HCT116 (cell line): Measurements from ENCODE around the gene IMPA2. TPM values are rescaled to one million over a fixed set of nuclear protein-coding genes. Genes with fewer than 3 reads are reported as not detected.

ENCODE experiments used
- ATAC-seq: fragments of 200-7000 bp; cut with Tn5 transposase; 2 replicates; pipeline ENCODE4 v1.9.1; 2020; ENCODE audit warnings: mild to moderate bottlenecking, moderate library complexity
- BruUV-seq: library from RNA; stranded (reverse); fragments of 400-500 nt; replicated peaks from 2 replicates; lab custom pipeline; 2021; lab: Mats Ljungman, UMichigan
- CTCF ChIA-PET: fragments of 300-600 bp; sonication (Branson Sonifier 250); formaldehyde crosslinking; loops from one replicate; lab custom pipeline; 2021; ENCODE audit warnings: antibody characterized with exemption; lab: Charles Lee
- POLR2A ChIA-PET: fragments of 300-600, 350-600 bp; sonication (Branson Sonifier 250); formaldehyde crosslinking; loops from one replicate; lab custom pipeline; 2021; ENCODE audit warnings: antibody characterized with exemption; lab: Charles Lee
- RAD21 ChIA-PET, 2 experiments: fragments of 300-600 bp; sonication (Branson Sonifier 250); formaldehyde crosslinking; loops; one replicate each; lab custom pipeline; 2023; ENCODE audit warnings: low total read pairs in 2 of 2; ENCODE audit not compliant: uncharacterized antibody in 2 of 2, unreplicated experiment in 2 of 2, low non-redundant PET in 1 of 2; lab: Charles Lee
- DNase-seq: peaks from one replicate; pipeline ENCODE4 v3.0.0-alpha.2; 2010; ENCODE audit warnings: low read depth, low spot score
- H2AFZ ChIP-seq: fragments of 200-600 bp; shearing (Covaris generic), sonication (generic); 2 replicates; pipeline ENCODE4 v1.6.1; 2017; ENCODE audit warnings: low read depth, mixed run types, mixed read lengths, antibody characterized with exemption, low read length; ENCODE audit not compliant: poor library complexity, severe bottlenecking
- H3K27ac ChIP-seq: 2 replicates; pipeline ENCODE4 v1.5.1; 2012; ENCODE audit warnings: low read depth, low read length
- H3K27me3 ChIP-seq: fragments of 200-600 bp; sonication (generic); 2 replicates; pipeline ENCODE4 v1.6.1; 2016; ENCODE audit warnings: mixed run types, low read length, mixed read lengths; ENCODE audit not compliant: insufficient read depth
- H3K36me3 ChIP-seq, 2 experiments: fragments of 200-500 bp in 1 of 2; fragments of 200-600 bp in 1 of 2; sonication (Bioruptor generic) in 1 of 2; sonication (generic) in 1 of 2; 2 replicates each; pipeline versions ENCODE4 v1.5.1 to v1.6.1; 2014 to 2016; ENCODE audit warnings: low read length in 2 of 2, inconsistent platforms in 1 of 2, mixed read lengths in 1 of 2, mixed run types in 1 of 2; ENCODE audit not compliant: insufficient read depth in 2 of 2, control insufficient read depth in 1 of 2
- H3K4me1 ChIP-seq, 2 experiments: fragments of 200-600 bp in 1 of 2; sonication (generic) in 1 of 2; 2 replicates each; pipeline versions ENCODE4 v1.5.1 to v1.6.1; 2012 to 2017; ENCODE audit warnings: low read length in 2 of 2, inconsistent platforms in 1 of 2, mild to moderate bottlenecking in 1 of 2, mixed read lengths in 1 of 2, mixed run types in 1 of 2, moderate library complexity in 1 of 2; ENCODE audit not compliant: insufficient read depth in 2 of 2, control insufficient read depth in 1 of 2
- H3K4me2 ChIP-seq: fragments of 200-600 bp; sonication (generic); 2 replicates; pipeline ENCODE4 v1.6.1; 2017; ENCODE audit warnings: mixed run types, low read length, mixed read lengths
- H3K4me3 ChIP-seq, 2 experiments: fragments of 200-600 bp in 1 of 2; sonication (generic) in 1 of 2; replicated peaks in 1 of 2; 2 replicates each; pipeline ENCODE4 v1.5.1; 2011 to 2016; ENCODE audit warnings: low read length in 2 of 2, control low read depth in 1 of 2, low read depth in 1 of 2, mild to moderate bottlenecking in 1 of 2, mixed read lengths in 1 of 2, mixed run types in 1 of 2
- H3K79me2 ChIP-seq: fragments of 200-600 bp; sonication (generic); 2 replicates; pipeline ENCODE4 v1.6.1; 2017; ENCODE audit warnings: mild to moderate bottlenecking, mixed run types, low read length, moderate library complexity, mixed read lengths; ENCODE audit not compliant: insufficient read depth
- H3K9ac ChIP-seq: fragments of 200-600 bp; sonication (generic); 2 replicates; pipeline ENCODE4 v1.6.1; 2016; ENCODE audit warnings: low read length, mixed read lengths
- H3K9me2 ChIP-seq: fragments of 200-600 bp; sonication (generic), shearing (Covaris generic); 2 replicates; pipeline ENCODE4 v1.6.1; 2017; ENCODE audit warnings: mixed run types, mild to moderate bottlenecking, moderate library complexity; ENCODE audit not compliant: insufficient read depth
- H3K9me3 ChIP-seq, 2 experiments: fragments of 200-500 bp in 1 of 2; fragments of 200-600 bp in 1 of 2; sonication (Bioruptor generic) in 1 of 2; sonication (generic) in 1 of 2; 2 replicates each; pipeline ENCODE4 v1.6.1; 2014 to 2017; ENCODE audit warnings: low read length in 2 of 2, mixed read lengths in 2 of 2, inconsistent platforms in 1 of 2, low read depth in 1 of 2, mild to moderate bottlenecking in 1 of 2, mixed run types in 1 of 2, moderate library complexity in 1 of 2; ENCODE audit not compliant: control insufficient read depth in 1 of 2, insufficient read depth in 1 of 2
- H4K20me1 ChIP-seq: fragments of 200-600 bp; sonication (generic), shearing (Covaris generic); 2 replicates; pipeline ENCODE4 v1.6.1; 2017; ENCODE audit warnings: mixed run types, mild to moderate bottlenecking, moderate library complexity; ENCODE audit not compliant: insufficient read depth
- CBX3 ChIP-seq: IDR thresholded peaks from 2 replicates; pipeline ENCODE4 v1.6.1; 2012; ENCODE audit warnings: low read depth
- EZH2 ChIP-seq: fragments of 200-600 bp; sonication (generic); IDR thresholded peaks from 2 replicates; pipeline ENCODE4 v1.6.1; 2017; ENCODE audit warnings: antibody characterized with exemption, mixed run types
- POLR2A ChIP-seq: IDR thresholded peaks from 2 replicates; pipeline ENCODE4 v1.7.0; 2011; ENCODE audit warnings: borderline replicate concordance; ENCODE audit not compliant: insufficient read depth, insufficient read length; ENCODE audit errors: extremely low read depth
- SRF ChIP-seq: IDR thresholded peaks from 2 replicates; pipeline ENCODE4 v1.6.1; 2012; ENCODE audit warnings: low read depth
- TCF7L2 ChIP-seq: IDR thresholded peaks from 2 replicates; pipeline ENCODE4 v1.7.0; 2011; ENCODE audit warnings: borderline replicate concordance, inconsistent platforms; ENCODE audit not compliant: insufficient read depth, insufficient read length; ENCODE audit errors: extremely low read depth
- YY1 ChIP-seq: IDR thresholded peaks from 2 replicates; pipeline ENCODE4 v1.6.1; 2011; ENCODE audit warnings: low read length, low read depth, moderate library complexity, mild to moderate bottlenecking; ENCODE audit not compliant: insufficient replicate concordance; ENCODE audit errors: extremely low read depth
- intact Hi-C: fragments of 100-400 bp; cut with micrococcal nuclease; formaldehyde crosslinking; loops from 2 replicates; pipeline ENCODE4 v1.10.0; 2022
- total RNA-seq: library from RNA; stranded (reverse); gene quantifications from one replicate; pipeline ENCODE4 v1.2.1, GENCODE V29; 2021; ENCODE audit not compliant: unreplicated experiment
- TF ChIP-seq, protein P1 (sequence below), 3 experiments: fragments of 200-600 bp in 1 of 3; sonication (generic) in 1 of 3; IDR thresholded peaks in 2 of 3; conservative IDR thresholded peaks in 1 of 3; 2 replicates each; pipeline ENCODE4 v1.5.1; 2012 to 2017; ENCODE audit warnings: low read depth in 2 of 3, low read length in 2 of 3, antibody characterized with exemption in 1 of 3, borderline replicate concordance in 1 of 3, control low read depth in 1 of 3, mild to moderate bottlenecking in 1 of 3, mixed read lengths in 1 of 3, mixed run types in 1 of 3, moderate library complexity in 1 of 3; ENCODE audit not compliant: insufficient read depth in 1 of 3
- TF ChIP-seq, protein P2 (sequence below): IDR thresholded peaks from 2 replicates; pipeline ENCODE4 v1.6.1; 2012
- TF ChIP-seq, protein P3 (sequence below): IDR thresholded peaks from 2 replicates; pipeline ENCODE4 v1.6.1; 2011; ENCODE audit warnings: mild to moderate bottlenecking, low read length, moderate library complexity; ENCODE audit not compliant: insufficient replicate concordance; ENCODE audit errors: extremely low read depth

Gene IMPA2
- total RNA-seq, 1 experiment from 2014 or later = 32.5 TPM

DNA sequence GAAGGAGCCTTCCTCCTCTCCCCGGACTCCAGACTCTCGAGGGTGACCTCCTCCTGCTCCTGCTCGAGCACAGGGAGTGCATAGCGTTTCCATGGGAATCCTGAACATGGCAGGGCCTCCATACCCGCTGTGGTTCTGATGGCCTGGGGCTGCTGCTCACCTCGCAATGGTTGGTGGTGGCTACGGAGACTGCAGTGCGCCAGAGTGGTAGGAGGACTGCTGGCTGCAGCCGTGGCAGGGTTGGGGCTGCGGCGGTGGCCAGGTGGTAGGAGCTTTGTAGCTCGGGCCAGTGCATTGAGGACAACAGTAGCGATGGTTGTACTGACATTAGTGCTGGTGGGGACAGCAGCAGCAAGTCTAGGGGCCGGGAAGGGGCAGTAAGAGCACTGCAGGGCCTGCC, 80.4 kb downstream of the IMPA2 start:
- no peaks in the 10 kb centered on the region for H3K79me2 ChIP-seq
- H3K9ac ChIP-seq = no peak overlapping the region
- H3K9me2 ChIP-seq = no peaks in the 10 kb centered on the region
- H2AFZ ChIP-seq = no peak overlapping the region
- no peak overlapping the region for H3K4me3 ChIP-seq
- BruUV-seq = no TSS peak
- H4K20me1 ChIP-seq = no peaks in the 10 kb centered on the region
- ChIA-PET RAD21 (no interaction called here), CTCF (no interaction called here), POLR2A (no interaction called here)
- H3K27me3 ChIP-seq = no peaks in the 10 kb centered on the region
- no peaks in the 10 kb centered on the region for H3K36me3 ChIP-seq
- peaks cover 6 to 15% of the 10 kb centered on the region in 2 experiments; a peak in 3 of 4 replicates for H3K4me1 ChIP-seq
- TF ChIP-seq, protein P1, sequence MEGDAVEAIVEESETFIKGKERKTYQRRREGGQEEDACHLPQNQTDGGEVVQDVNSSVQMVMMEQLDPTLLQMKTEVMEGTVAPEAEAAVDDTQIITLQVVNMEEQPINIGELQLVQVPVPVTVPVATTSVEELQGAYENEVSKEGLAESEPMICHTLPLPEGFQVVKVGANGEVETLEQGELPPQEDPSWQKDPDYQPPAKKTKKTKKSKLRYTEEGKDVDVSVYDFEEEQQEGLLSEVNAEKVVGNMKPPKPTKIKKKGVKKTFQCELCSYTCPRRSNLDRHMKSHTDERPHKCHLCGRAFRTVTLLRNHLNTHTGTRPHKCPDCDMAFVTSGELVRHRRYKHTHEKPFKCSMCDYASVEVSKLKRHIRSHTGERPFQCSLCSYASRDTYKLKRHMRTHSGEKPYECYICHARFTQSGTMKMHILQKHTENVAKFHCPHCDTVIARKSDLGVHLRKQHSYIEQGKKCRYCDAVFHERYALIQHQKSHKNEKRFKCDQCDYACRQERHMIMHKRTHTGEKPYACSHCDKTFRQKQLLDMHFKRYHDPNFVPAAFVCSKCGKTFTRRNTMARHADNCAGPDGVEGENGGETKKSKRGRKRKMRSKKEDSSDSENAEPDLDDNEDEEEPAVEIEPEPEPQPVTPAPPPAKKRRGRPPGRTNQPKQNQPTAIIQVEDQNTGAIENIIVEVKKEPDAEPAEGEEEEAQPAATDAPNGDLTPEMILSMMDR (IDR thresholded peaks at IDR 0.05 in 2 of 3, conservative IDR thresholded peaks at IDR 0.05 in 1 of 3; ENCODE audit: borderline replicate concordance in 1 of 3, insufficient read depth in 1 of 3, low read depth in 2 of 3, low read length in 2 of 3) = no peak
- no peak for TF ChIP-seq SRF
- intact Hi-C loops = no loop called here
- no peaks in the 10 kb centered on the region for H3K9me3 ChIP-seq
- ATAC-seq = no peak
- no peak overlapping the region for H3K4me2 ChIP-seq
- no peak overlapping the region; the same call in 1 of the 2 replicates for H3K27ac ChIP-seq
- DNase-seq = no peak

DNA sequence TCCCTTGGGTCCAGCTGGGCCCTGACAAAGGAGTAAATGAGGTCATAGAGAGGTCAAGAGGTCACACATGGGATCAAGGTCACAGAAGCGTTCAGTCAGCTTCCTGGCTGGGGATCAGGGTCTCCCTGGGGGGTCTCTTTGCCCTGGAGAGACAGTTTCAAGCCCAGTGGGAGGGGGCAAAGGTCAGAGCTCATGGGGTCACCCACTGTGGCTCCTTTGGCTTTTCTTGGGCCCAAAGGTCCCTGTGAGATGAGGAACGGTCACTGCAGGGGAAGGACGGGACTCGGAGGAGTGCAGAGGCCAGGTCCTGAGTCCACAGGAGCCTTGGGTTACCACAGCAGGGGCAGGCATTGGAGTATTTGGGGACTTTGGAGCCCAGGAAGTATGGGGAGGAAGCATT, 81.7 kb downstream of the IMPA2 start:
- Histone ChIP-seq H3K4me1 (peaks cover 6 to 15% of the 10 kb centered on the region in 2 experiments; a peak in 3 of 4 replicates), H3K4me3 (no peak overlapping the region), H3K27me3 (no peaks in the 10 kb centered on the region), H2AFZ (no peak overlapping the region), H3K9me3 (no peaks in the 10 kb centered on the region), H3K36me3 (no peaks in the 10 kb centered on the region), H3K9me2 (no peaks in the 10 kb centered on the region), H3K27ac (no peak overlapping the region), H4K20me1 (no peaks in the 10 kb centered on the region), H3K79me2 (no peaks in the 10 kb centered on the region)
- ATAC-seq = no peak
- POLR2A ChIA-PET = no interaction called here
- CTCF ChIA-PET = no interaction called here
- no peak for DNase-seq
- no TSS peak for BruUV-seq
- RAD21 ChIA-PET = no interaction called here
- TF ChIP-seq, protein P2, sequence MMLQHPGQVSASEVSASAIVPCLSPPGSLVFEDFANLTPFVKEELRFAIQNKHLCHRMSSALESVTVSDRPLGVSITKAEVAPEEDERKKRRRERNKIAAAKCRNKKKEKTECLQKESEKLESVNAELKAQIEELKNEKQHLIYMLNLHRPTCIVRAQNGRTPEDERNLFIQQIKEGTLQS = no peak
- TF ChIP-seq POLR2A = no peak
- TF ChIP-seq CBX3 = no peak
- no peak for TF ChIP-seq TCF7L2
- no peak for TF ChIP-seq EZH2
- TF ChIP-seq YY1 = no peak
- TF ChIP-seq, protein P3, sequence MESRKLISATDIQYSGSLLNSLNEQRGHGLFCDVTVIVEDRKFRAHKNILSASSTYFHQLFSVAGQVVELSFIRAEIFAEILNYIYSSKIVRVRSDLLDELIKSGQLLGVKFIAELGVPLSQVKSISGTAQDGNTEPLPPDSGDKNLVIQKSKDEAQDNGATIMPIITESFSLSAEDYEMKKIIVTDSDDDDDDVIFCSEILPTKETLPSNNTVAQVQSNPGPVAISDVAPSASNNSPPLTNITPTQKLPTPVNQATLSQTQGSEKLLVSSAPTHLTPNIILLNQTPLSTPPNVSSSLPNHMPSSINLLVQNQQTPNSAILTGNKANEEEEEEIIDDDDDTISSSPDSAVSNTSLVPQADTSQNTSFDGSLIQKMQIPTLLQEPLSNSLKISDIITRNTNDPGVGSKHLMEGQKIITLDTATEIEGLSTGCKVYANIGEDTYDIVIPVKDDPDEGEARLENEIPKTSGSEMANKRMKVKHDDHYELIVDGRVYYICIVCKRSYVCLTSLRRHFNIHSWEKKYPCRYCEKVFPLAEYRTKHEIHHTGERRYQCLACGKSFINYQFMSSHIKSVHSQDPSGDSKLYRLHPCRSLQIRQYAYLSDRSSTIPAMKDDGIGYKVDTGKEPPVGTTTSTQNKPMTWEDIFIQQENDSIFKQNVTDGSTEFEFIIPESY = no peak
- TF ChIP-seq, all 23 proteins: peak for 0
- intact Hi-C loops = no loop called here
- Histone ChIP-seq H3K9ac (no peak overlapping the region), H3K4me2 (no peak overlapping the region)
